IPS-18a (cell line): Measurements from ENCODE around the gene ADGRG1.

Source experiments
- H3K27ac ChIP-seq: one replicate; pipeline ENCODE4 v1.5.1; 2013; ENCODE audit warnings: low read length
- H3K27me3 ChIP-seq: one replicate; pipeline ENCODE4 v1.6.1; 2013; ENCODE audit warnings: mild to moderate bottlenecking, low read length; ENCODE audit not compliant: control insufficient read depth, insufficient read depth
- H3K36me3 ChIP-seq: one replicate; pipeline ENCODE4 v1.6.1; 2013; ENCODE audit warnings: low read depth, low read length; ENCODE audit not compliant: control insufficient read depth
- H3K4me1 ChIP-seq: one replicate; pipeline ENCODE4 v1.6.1; 2013; ENCODE audit warnings: low read depth, low read length; ENCODE audit not compliant: control insufficient read depth
- H3K4me3 ChIP-seq: one replicate; pipeline ENCODE4 v1.5.1; 2013; ENCODE audit warnings: low read length
- H3K9ac ChIP-seq: one replicate; pipeline ENCODE4 v1.6.1; 2013; ENCODE audit warnings: mild to moderate bottlenecking, low read length, moderate library complexity
- H3K9me3 ChIP-seq: one replicate; pipeline ENCODE4 v1.6.1; 2013; ENCODE audit warnings: low read depth, low read length; ENCODE audit not compliant: control insufficient read depth

The ADGRG1 gene

GRCh38 chr16:57698812-57699405 lies 70.5 kb downstream of the ADGRG1 start:
- Histone ChIP-seq H3K9ac (no peak overlapping the region), H3K4me3 (no peak overlapping the region), H3K9me3 (no peaks in the 10 kb centered on the region), H3K27ac (no peak overlapping the region), H3K27me3 (no peaks in the 10 kb centered on the region), H3K4me1 (peaks cover under 1% of the 10 kb centered on the region), H3K36me3 (no peaks in the 10 kb centered on the region)

- Histone ChIP-seq H3K27ac (no peak overlapping the region), H3K4me1 (peaks cover 4% of the 10 kb centered on the region), H3K9me3 (no peaks in the 10 kb centered on the region), H3K36me3 (no peaks in the 10 kb centered on the region), H3K4me3 (no peak overlapping the region), H3K27me3 (no peaks in the 10 kb centered on the region), H3K9ac (no peak overlapping the region)
Measured at GRCh38 chr16:57699481-57699880, 71.1 kb downstream of the ADGRG1 start.

GRCh38 chr16:57699899-57700298 lies 71.5 kb downstream of the ADGRG1 start:
- no peak overlapping the region for H3K4me3 ChIP-seq
- no peaks in the 10 kb centered on the region for H3K9me3 ChIP-seq
- peaks cover 4% of the 10 kb centered on the region for H3K4me1 ChIP-seq
- no peak overlapping the region for H3K27ac ChIP-seq
- no peak overlapping the region for H3K9ac ChIP-seq
- H3K27me3 ChIP-seq, result no peaks in the 10 kb centered on the region
- H3K36me3 ChIP-seq, result no peaks in the 10 kb centered on the region

GRCh38 chr16:57700781-57701551 lies 72.5 kb downstream of the ADGRG1 start:
- H3K9ac ChIP-seq, result no peak overlapping the region
- peaks cover 4% of the 10 kb centered on the region for H3K4me1 ChIP-seq
- no peaks in the 10 kb centered on the region for H3K36me3 ChIP-seq
- no peak overlapping the region for H3K27ac ChIP-seq
- no peaks in the 10 kb centered on the region for H3K9me3 ChIP-seq
- no peak overlapping the region for H3K4me3 ChIP-seq
- no peaks in the 10 kb centered on the region for H3K27me3 ChIP-seq

- H3K4me1 ChIP-seq, result peaks cover 4% of the 10 kb centered on the region
- H3K9me3 ChIP-seq, result no peaks in the 10 kb centered on the region
- H3K36me3 ChIP-seq, result no peaks in the 10 kb centered on the region
- H3K9ac ChIP-seq, result no peak overlapping the region
- no peaks in the 10 kb centered on the region for H3K27me3 ChIP-seq
- H3K4me3 ChIP-seq, result no peak overlapping the region
- no peak overlapping the region for H3K27ac ChIP-seq
Measured at GRCh38 chr16:57701759-57702371, 73.4 kb downstream of the ADGRG1 start.

GRCh38 chr16:57703416-57704010 lies 75.1 kb downstream of the ADGRG1 start:
- H3K9me3 ChIP-seq, result no peaks in the 10 kb centered on the region
- H3K4me1 ChIP-seq, result peaks cover 4% of the 10 kb centered on the region
- no peaks in the 10 kb centered on the region for H3K27me3 ChIP-seq
- H3K9ac ChIP-seq, result no peak overlapping the region
- H3K36me3 ChIP-seq, result no peaks in the 10 kb centered on the region
- H3K27ac ChIP-seq, result no peak overlapping the region
- no peak overlapping the region for H3K4me3 ChIP-seq

GRCh38 chr16:57704011-57704904 lies 75.8 kb downstream of the ADGRG1 start:
- H3K4me1 ChIP-seq, result peaks cover 4% of the 10 kb centered on the region
- H3K27ac ChIP-seq, result no peak overlapping the region
- H3K4me3 ChIP-seq, result no peak overlapping the region
- H3K36me3 ChIP-seq, result no peaks in the 10 kb centered on the region
- no peaks in the 10 kb centered on the region for H3K9me3 ChIP-seq
- no peaks in the 10 kb centered on the region for H3K27me3 ChIP-seq
- no peak overlapping the region for H3K9ac ChIP-seq

GRCh38 chr16:57704905-57705852 lies 76.7 kb downstream of the ADGRG1 start:
- Histone ChIP-seq H3K4me1 (peaks cover 4% of the 10 kb centered on the region), H3K27ac (no peak overlapping the region), H3K9ac (no peak overlapping the region), H3K4me3 (no peak overlapping the region), H3K27me3 (no peaks in the 10 kb centered on the region), H3K9me3 (no peaks in the 10 kb centered on the region), H3K36me3 (no peaks in the 10 kb centered on the region)

GRCh38 chr16:57706717-57707116 lies 78.3 kb downstream of the ADGRG1 start:
- H3K4me1 ChIP-seq, result peaks cover 4% of the 10 kb centered on the region
- H3K9me3 ChIP-seq, result no peaks in the 10 kb centered on the region
- H3K9ac ChIP-seq, result no peak overlapping the region
- H3K36me3 ChIP-seq, result no peaks in the 10 kb centered on the region
- H3K4me3 ChIP-seq, result no peak overlapping the region
- H3K27ac ChIP-seq, result no peak overlapping the region
- no peaks in the 10 kb centered on the region for H3K27me3 ChIP-seq

GRCh38 chr16:57707331-57707730 lies 78.9 kb downstream of the ADGRG1 start:
- Histone ChIP-seq H3K36me3 (no peaks in the 10 kb centered on the region), H3K27me3 (no peaks in the 10 kb centered on the region), H3K9ac (no peak overlapping the region), H3K27ac (no peak overlapping the region), H3K9me3 (no peaks in the 10 kb centered on the region), H3K4me3 (no peak overlapping the region), H3K4me1 (peaks cover 4% of the 10 kb centered on the region)
